ENCODE measurements around the gene GDF7.

- TF ChIP-seq CTCF (IDR thresholded peaks at IDR 0.05) = no peak
- no peak for TF ChIP-seq POLR2A (IDR thresholded peaks at IDR 0.05)
Measured at GRCh38 chr2:20653695-20654534, 13.0 kb upstream of the GDF7 start.

All from right lobe of liver (tissue), 4 donors.